HCT116 (cell line): ENCODE results near the gene MBD3. TPM values are rescaled to one million over a fixed set of nuclear protein-coding genes. Genes with fewer than 3 reads are reported as not detected.

Experiments
- ATAC-seq: fragments of 200-7000 bp; cut with Tn5 transposase; 2 replicates; pipeline ENCODE4 v1.9.1; 2020; ENCODE audit warnings: mild to moderate bottlenecking, moderate library complexity
- BruUV-seq: library from RNA; stranded (reverse); fragments of 400-500 nt; replicated peaks from 2 replicates; lab custom pipeline; 2021; lab: Mats Ljungman, UMichigan
- CTCF ChIA-PET: fragments of 300-600 bp; sonication (Branson Sonifier 250); formaldehyde crosslinking; loops from one replicate; lab custom pipeline; 2021; ENCODE audit warnings: antibody characterized with exemption; lab: Charles Lee
- POLR2A ChIA-PET: fragments of 300-600, 350-600 bp; sonication (Branson Sonifier 250); formaldehyde crosslinking; loops from one replicate; lab custom pipeline; 2021; ENCODE audit warnings: antibody characterized with exemption; lab: Charles Lee
- RAD21 ChIA-PET, 2 experiments: fragments of 300-600 bp; sonication (Branson Sonifier 250); formaldehyde crosslinking; loops; one replicate each; lab custom pipeline; 2023; ENCODE audit warnings: low total read pairs in 2 of 2; ENCODE audit not compliant: uncharacterized antibody in 2 of 2, unreplicated experiment in 2 of 2, low non-redundant PET in 1 of 2; lab: Charles Lee
- DNase-seq: peaks from one replicate; pipeline ENCODE4 v3.0.0-alpha.2; 2010; ENCODE audit warnings: low read depth, low spot score
- H2AFZ ChIP-seq: fragments of 200-600 bp; shearing (Covaris generic), sonication (generic); 2 replicates; pipeline ENCODE4 v1.6.1; 2017; ENCODE audit warnings: low read depth, mixed run types, mixed read lengths, antibody characterized with exemption, low read length; ENCODE audit not compliant: poor library complexity, severe bottlenecking
- H3K27ac ChIP-seq: 2 replicates; pipeline ENCODE4 v1.5.1; 2012; ENCODE audit warnings: low read depth, low read length
- H3K27me3 ChIP-seq: fragments of 200-600 bp; sonication (generic); 2 replicates; pipeline ENCODE4 v1.6.1; 2016; ENCODE audit warnings: mixed run types, low read length, mixed read lengths; ENCODE audit not compliant: insufficient read depth
- H3K36me3 ChIP-seq, 2 experiments: fragments of 200-500 bp in 1 of 2; fragments of 200-600 bp in 1 of 2; sonication (Bioruptor generic) in 1 of 2; sonication (generic) in 1 of 2; 2 replicates each; pipeline versions ENCODE4 v1.5.1 to v1.6.1; 2014 to 2016; ENCODE audit warnings: low read length in 2 of 2, inconsistent platforms in 1 of 2, mixed read lengths in 1 of 2, mixed run types in 1 of 2; ENCODE audit not compliant: insufficient read depth in 2 of 2, control insufficient read depth in 1 of 2
- H3K4me1 ChIP-seq, 2 experiments: fragments of 200-600 bp in 1 of 2; sonication (generic) in 1 of 2; 2 replicates each; pipeline versions ENCODE4 v1.5.1 to v1.6.1; 2012 to 2017; ENCODE audit warnings: low read length in 2 of 2, inconsistent platforms in 1 of 2, mild to moderate bottlenecking in 1 of 2, mixed read lengths in 1 of 2, mixed run types in 1 of 2, moderate library complexity in 1 of 2; ENCODE audit not compliant: insufficient read depth in 2 of 2, control insufficient read depth in 1 of 2
- H3K4me2 ChIP-seq: fragments of 200-600 bp; sonication (generic); 2 replicates; pipeline ENCODE4 v1.6.1; 2017; ENCODE audit warnings: mixed run types, low read length, mixed read lengths
- H3K4me3 ChIP-seq, 2 experiments: fragments of 200-600 bp in 1 of 2; sonication (generic) in 1 of 2; replicated peaks in 1 of 2; 2 replicates each; pipeline ENCODE4 v1.5.1; 2011 to 2016; ENCODE audit warnings: low read length in 2 of 2, control low read depth in 1 of 2, low read depth in 1 of 2, mild to moderate bottlenecking in 1 of 2, mixed read lengths in 1 of 2, mixed run types in 1 of 2
- H3K79me2 ChIP-seq: fragments of 200-600 bp; sonication (generic); 2 replicates; pipeline ENCODE4 v1.6.1; 2017; ENCODE audit warnings: mild to moderate bottlenecking, mixed run types, low read length, moderate library complexity, mixed read lengths; ENCODE audit not compliant: insufficient read depth
- H3K9ac ChIP-seq: fragments of 200-600 bp; sonication (generic); 2 replicates; pipeline ENCODE4 v1.6.1; 2016; ENCODE audit warnings: low read length, mixed read lengths
- H3K9me2 ChIP-seq: fragments of 200-600 bp; sonication (generic), shearing (Covaris generic); 2 replicates; pipeline ENCODE4 v1.6.1; 2017; ENCODE audit warnings: mixed run types, mild to moderate bottlenecking, moderate library complexity; ENCODE audit not compliant: insufficient read depth
- H3K9me3 ChIP-seq, 2 experiments: fragments of 200-500 bp in 1 of 2; fragments of 200-600 bp in 1 of 2; sonication (Bioruptor generic) in 1 of 2; sonication (generic) in 1 of 2; 2 replicates each; pipeline ENCODE4 v1.6.1; 2014 to 2017; ENCODE audit warnings: low read length in 2 of 2, mixed read lengths in 2 of 2, inconsistent platforms in 1 of 2, low read depth in 1 of 2, mild to moderate bottlenecking in 1 of 2, mixed run types in 1 of 2, moderate library complexity in 1 of 2; ENCODE audit not compliant: control insufficient read depth in 1 of 2, insufficient read depth in 1 of 2
- H4K20me1 ChIP-seq: fragments of 200-600 bp; sonication (generic), shearing (Covaris generic); 2 replicates; pipeline ENCODE4 v1.6.1; 2017; ENCODE audit warnings: mixed run types, mild to moderate bottlenecking, moderate library complexity; ENCODE audit not compliant: insufficient read depth
- EGR1 ChIP-seq: IDR thresholded peaks from 2 replicates; pipeline ENCODE4 v1.6.1; 2012; ENCODE audit warnings: low read depth
- ELF1 ChIP-seq: IDR thresholded peaks from 2 replicates; pipeline ENCODE4 v1.6.1; 2012; ENCODE audit warnings: low read depth, borderline replicate concordance
- EZH2 ChIP-seq: fragments of 200-600 bp; sonication (generic); IDR thresholded peaks from 2 replicates; pipeline ENCODE4 v1.6.1; 2017; ENCODE audit warnings: antibody characterized with exemption, mixed run types
- EZH2phosphoT487 ChIP-seq: fragments of 200-600 bp; IDR thresholded peaks from 2 replicates; pipeline ENCODE4 v1.6.1; 2018; ENCODE audit warnings: antibody characterized with exemption, borderline replicate concordance
- FOSL1 ChIP-seq: IDR thresholded peaks from 2 replicates; pipeline ENCODE4 v1.6.1; 2012; ENCODE audit warnings: low read depth
- JUND ChIP-seq: IDR thresholded peaks from 2 replicates; pipeline ENCODE4 v1.6.1; 2012
- POLR2A ChIP-seq: IDR thresholded peaks from 2 replicates; pipeline ENCODE4 v1.7.0; 2011; ENCODE audit warnings: borderline replicate concordance; ENCODE audit not compliant: insufficient read depth, insufficient read length; ENCODE audit errors: extremely low read depth
- POLR2AphosphoS5 ChIP-seq: IDR thresholded peaks from 2 replicates; pipeline ENCODE4 v1.6.1; 2011; ENCODE audit warnings: mild to moderate bottlenecking, low read depth, low read length, moderate library complexity
- RAD21 ChIP-seq: IDR thresholded peaks from 2 replicates; pipeline ENCODE4 v1.6.1; 2012; ENCODE audit warnings: low read depth, mild to moderate bottlenecking
- SIN3A ChIP-seq: IDR thresholded peaks from 2 replicates; pipeline ENCODE4 v1.6.1; 2012; ENCODE audit warnings: low read depth
- SP1 ChIP-seq: IDR thresholded peaks from 2 replicates; pipeline ENCODE4 v1.6.1; 2012; ENCODE audit warnings: low read depth
- SRF ChIP-seq: IDR thresholded peaks from 2 replicates; pipeline ENCODE4 v1.6.1; 2012; ENCODE audit warnings: low read depth
- TCF7L2 ChIP-seq: IDR thresholded peaks from 2 replicates; pipeline ENCODE4 v1.7.0; 2011; ENCODE audit warnings: borderline replicate concordance, inconsistent platforms; ENCODE audit not compliant: insufficient read depth, insufficient read length; ENCODE audit errors: extremely low read depth
- YY1 ChIP-seq: IDR thresholded peaks from 2 replicates; pipeline ENCODE4 v1.6.1; 2011; ENCODE audit warnings: low read length, low read depth, moderate library complexity, mild to moderate bottlenecking; ENCODE audit not compliant: insufficient replicate concordance; ENCODE audit errors: extremely low read depth
- ZFX ChIP-seq: fragments of 450-650 bp; IDR thresholded peaks from 2 replicates; pipeline ENCODE4 v1.6.1; 2017
- ZNF274 ChIP-seq: fragments of 200-500 bp; sonication (Bioruptor generic); IDR thresholded peaks from 2 replicates; pipeline ENCODE4 v1.6.1; 2014; ENCODE audit warnings: mild to moderate bottlenecking, low read depth, low read length, inconsistent platforms
- intact Hi-C: fragments of 100-400 bp; cut with micrococcal nuclease; formaldehyde crosslinking; loops from 2 replicates; pipeline ENCODE4 v1.10.0; 2022
- total RNA-seq: library from RNA; stranded (reverse); gene quantifications from one replicate; pipeline ENCODE4 v1.2.1, GENCODE V29; 2021; ENCODE audit not compliant: unreplicated experiment
- TF ChIP-seq, protein P1 (sequence below): IDR thresholded peaks from 2 replicates; pipeline ENCODE4 v1.6.1; 2012; ENCODE audit warnings: low read depth
- TF ChIP-seq, protein P2 (sequence below): IDR thresholded peaks from 2 replicates; pipeline ENCODE4 v1.6.1; 2012
- TF ChIP-seq, protein P3 (sequence below): IDR thresholded peaks from 2 replicates; pipeline ENCODE4 v1.6.1; 2011; ENCODE audit warnings: mild to moderate bottlenecking, low read length, moderate library complexity; ENCODE audit not compliant: insufficient replicate concordance; ENCODE audit errors: extremely low read depth

Gene MBD3
- total RNA-seq, 1 experiment from 2014 or later: 85.7 TPM

DNA sequence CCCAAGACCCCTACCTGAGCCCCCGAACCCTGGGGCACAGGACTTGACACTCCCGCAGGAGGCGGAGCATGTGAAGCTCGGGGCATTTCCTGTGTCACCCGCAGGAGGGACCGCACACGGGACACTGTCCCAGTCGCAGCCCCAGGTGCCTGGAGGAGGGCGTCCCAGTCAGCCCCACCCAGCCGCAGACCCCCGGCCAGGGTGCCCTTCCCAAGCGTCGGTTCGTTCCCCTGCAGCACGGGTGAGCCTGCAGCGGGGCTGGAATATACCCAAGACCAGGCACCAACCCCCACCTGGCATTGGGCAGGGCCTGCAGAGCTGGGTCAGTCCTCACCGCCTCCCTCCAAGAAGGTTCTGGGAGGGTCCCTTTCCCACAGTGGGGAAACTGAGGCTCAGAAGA lies 38.1 kb upstream of the MBD3 start:
- no peaks in the 10 kb centered on the region for H3K27me3 ChIP-seq
- H3K4me2 ChIP-seq: no peak overlapping the region
- H3K36me3 ChIP-seq: peaks cover 10 to 26% of the 10 kb centered on the region in 2 experiments; a peak in 3 of 4 replicates
- ATAC-seq (no peak), DNase-seq (no peak)
- no TSS peak for BruUV-seq
- no peak overlapping the region for H3K9ac ChIP-seq
- RAD21 ChIA-PET: no interaction called here
- no peak overlapping the region for H2AFZ ChIP-seq
- H3K4me3 ChIP-seq: no peak overlapping the region
- POLR2A ChIA-PET: no interaction called here
- H3K9me3 ChIP-seq: no peaks in the 10 kb centered on the region
- CTCF ChIA-PET: no interaction called here
- TF ChIP-seq FOSL1 (no peak), EGR1 (no peak), SP1 (no peak), TCF7L2 (no peak), SRF (no peak), RAD21 (no peak), EZH2phosphoT487 (no peak), JUND (no peak), ELF1 (no peak), EZH2 (no peak), ZFX (no peak), POLR2AphosphoS5 (no peak), YY1 (no peak), POLR2A (no peak), SIN3A (no peak), ZNF274 (no peak)
- TF ChIP-seq, protein P1, sequence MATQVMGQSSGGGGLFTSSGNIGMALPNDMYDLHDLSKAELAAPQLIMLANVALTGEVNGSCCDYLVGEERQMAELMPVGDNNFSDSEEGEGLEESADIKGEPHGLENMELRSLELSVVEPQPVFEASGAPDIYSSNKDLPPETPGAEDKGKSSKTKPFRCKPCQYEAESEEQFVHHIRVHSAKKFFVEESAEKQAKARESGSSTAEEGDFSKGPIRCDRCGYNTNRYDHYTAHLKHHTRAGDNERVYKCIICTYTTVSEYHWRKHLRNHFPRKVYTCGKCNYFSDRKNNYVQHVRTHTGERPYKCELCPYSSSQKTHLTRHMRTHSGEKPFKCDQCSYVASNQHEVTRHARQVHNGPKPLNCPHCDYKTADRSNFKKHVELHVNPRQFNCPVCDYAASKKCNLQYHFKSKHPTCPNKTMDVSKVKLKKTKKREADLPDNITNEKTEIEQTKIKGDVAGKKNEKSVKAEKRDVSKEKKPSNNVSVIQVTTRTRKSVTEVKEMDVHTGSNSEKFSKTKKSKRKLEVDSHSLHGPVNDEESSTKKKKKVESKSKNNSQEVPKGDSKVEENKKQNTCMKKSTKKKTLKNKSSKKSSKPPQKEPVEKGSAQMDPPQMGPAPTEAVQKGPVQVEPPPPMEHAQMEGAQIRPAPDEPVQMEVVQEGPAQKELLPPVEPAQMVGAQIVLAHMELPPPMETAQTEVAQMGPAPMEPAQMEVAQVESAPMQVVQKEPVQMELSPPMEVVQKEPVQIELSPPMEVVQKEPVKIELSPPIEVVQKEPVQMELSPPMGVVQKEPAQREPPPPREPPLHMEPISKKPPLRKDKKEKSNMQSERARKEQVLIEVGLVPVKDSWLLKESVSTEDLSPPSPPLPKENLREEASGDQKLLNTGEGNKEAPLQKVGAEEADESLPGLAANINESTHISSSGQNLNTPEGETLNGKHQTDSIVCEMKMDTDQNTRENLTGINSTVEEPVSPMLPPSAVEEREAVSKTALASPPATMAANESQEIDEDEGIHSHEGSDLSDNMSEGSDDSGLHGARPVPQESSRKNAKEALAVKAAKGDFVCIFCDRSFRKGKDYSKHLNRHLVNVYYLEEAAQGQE: no peak
- TF ChIP-seq, protein P2, sequence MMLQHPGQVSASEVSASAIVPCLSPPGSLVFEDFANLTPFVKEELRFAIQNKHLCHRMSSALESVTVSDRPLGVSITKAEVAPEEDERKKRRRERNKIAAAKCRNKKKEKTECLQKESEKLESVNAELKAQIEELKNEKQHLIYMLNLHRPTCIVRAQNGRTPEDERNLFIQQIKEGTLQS: no peak
- TF ChIP-seq, protein P3, sequence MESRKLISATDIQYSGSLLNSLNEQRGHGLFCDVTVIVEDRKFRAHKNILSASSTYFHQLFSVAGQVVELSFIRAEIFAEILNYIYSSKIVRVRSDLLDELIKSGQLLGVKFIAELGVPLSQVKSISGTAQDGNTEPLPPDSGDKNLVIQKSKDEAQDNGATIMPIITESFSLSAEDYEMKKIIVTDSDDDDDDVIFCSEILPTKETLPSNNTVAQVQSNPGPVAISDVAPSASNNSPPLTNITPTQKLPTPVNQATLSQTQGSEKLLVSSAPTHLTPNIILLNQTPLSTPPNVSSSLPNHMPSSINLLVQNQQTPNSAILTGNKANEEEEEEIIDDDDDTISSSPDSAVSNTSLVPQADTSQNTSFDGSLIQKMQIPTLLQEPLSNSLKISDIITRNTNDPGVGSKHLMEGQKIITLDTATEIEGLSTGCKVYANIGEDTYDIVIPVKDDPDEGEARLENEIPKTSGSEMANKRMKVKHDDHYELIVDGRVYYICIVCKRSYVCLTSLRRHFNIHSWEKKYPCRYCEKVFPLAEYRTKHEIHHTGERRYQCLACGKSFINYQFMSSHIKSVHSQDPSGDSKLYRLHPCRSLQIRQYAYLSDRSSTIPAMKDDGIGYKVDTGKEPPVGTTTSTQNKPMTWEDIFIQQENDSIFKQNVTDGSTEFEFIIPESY: no peak
- peaks cover 28% of the 10 kb centered on the region for H3K79me2 ChIP-seq
- H3K27ac ChIP-seq: no peak overlapping the region
- H3K9me2 ChIP-seq: no peaks in the 10 kb centered on the region
- H4K20me1 ChIP-seq: no peaks in the 10 kb centered on the region
- H3K4me1 ChIP-seq: peaks cover 0 to 9% of the 10 kb centered on the region in 2 experiments; a peak in 2 of 4 replicates
- intact Hi-C loops: no loop called here
